GM19438 (cell line): ENCODE measurements around the gene NREP.
A peak's percentile ranks its signal among the peaks of the same experiment; 100 is the strongest.

ENCODE experiments used
- ATAC-seq: cut with Tn5 transposase; IDR thresholded peaks from one replicate; pipeline ENCODE4 v1.9.1; 2021; ENCODE audit warnings: low read depth; ENCODE audit not compliant: unreplicated experiment

NREP gene

GRCh38 chr5:111756581-111757354 lies at the start of gene NREP:
Gene NREP (minus strand): TSS chr5:111757194. CDS start chr5:111755772, 1,422 bp downstream.
- peak; percentile 13 for ATAC-seq

DNA sequence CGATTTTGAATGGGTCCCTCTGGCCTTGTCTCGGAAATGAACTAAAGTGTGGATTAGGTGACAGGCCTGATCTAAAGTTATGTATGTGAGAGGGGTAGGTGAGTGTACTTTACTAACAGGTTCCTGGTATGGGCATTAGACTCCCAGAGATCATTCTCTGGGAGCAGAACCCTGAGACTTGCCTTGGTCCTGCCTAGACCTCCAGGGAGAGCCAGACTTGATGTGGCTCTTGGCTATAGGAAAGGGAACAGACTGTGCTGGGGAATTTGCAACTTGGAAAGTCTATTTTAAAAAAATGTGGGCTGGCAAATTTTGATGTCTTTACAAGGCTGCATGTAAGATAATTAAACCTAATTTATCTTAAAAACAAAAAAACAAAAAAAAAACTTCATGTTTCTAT lies 49.8 kb upstream of the NREP start:
- no peak for ATAC-seq

DNA sequence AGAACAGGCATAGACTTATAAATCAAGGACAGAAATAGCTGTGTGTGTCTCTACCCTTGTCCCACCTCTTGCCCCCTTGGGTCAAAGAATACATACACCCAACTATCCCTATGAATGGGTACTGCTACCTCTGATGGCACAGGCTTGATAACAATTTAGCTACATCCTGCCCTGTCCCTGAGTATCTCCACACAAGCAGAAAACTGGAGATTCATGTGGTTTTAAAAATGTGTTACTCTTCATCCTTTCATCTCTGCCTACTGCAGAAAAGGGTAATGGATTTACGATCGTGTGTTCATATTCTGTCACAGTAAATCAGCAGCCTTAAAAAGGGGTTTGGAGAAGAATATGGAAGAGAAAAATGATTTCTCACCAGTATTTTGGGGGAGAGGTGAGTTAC lies 49.2 kb upstream of the NREP start:
- ATAC-seq, result no peak

- ATAC-seq, result no peak
Measured at GRCh38 chr5:111805071-111805470, 48.1 kb upstream of the NREP start.

DNA sequence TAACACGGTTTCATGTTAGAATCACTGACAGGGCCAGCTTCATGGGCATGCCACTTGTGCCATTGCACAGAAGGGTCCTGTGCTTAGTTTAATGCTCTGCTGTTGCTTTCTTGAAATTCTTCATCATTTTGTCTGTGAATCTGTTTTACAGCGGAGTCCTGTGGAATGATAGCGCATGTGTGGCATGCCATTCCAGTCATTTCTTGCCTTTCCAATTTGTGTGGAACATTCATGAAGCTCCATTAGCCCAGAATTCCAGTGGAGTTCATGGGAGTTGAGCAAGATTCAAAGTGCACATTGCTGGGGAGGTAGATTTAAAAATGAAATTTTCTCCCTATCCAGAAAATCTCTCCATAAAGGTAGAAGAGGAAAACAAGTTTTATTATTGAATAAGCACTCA lies 43.4 kb upstream of the NREP start:
- no peak for ATAC-seq

- ATAC-seq, result no peak
Measured at GRCh38 chr5:111795142-111795541, 38.1 kb upstream of the NREP start.

- ATAC-seq, result no peak
Measured at GRCh38 chr5:111792471-111793058, 35.6 kb upstream of the NREP start.

- no peak for ATAC-seq
Measured at GRCh38 chr5:111790295-111790694, 33.3 kb upstream of the NREP start.

GRCh38 chr5:111787006-111787405 lies 30.0 kb upstream of the NREP start:
- ATAC-seq, result no peak

DNA sequence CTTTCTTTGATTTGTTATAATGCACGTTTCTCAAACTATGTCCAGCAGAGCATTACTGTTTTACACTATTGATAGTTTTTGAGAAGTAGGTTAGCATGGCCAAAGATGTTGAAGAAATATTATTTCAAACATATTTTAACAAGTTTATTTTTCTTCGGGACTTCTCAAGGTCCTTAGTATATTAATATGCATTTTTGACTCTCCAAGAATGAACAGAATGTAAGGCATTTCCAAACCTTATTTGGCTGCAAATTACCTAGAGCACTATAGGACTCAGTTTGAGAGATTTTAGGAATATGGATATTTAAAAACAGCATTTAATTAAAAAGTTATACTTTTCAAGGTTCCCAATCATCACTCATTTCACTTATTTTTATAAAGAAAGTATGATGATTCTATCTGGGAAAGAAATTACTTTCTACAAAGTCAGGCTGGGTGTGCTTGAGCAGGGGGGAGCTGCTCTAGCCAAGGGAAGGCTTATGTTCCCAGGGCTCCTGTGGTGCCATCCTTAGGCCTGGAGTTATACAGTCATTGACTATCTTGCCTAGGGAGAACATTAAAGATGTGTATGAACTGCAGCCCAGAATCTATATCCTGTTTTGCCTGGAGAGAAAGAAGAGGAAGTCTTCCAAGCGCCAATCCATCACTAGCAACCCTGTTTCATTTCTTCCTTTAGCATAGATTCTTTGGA lies 27.6 kb upstream of the NREP start:
- no peak for ATAC-seq

- ATAC-seq, result no peak
Measured at GRCh38 chr5:111783537-111783936, 26.5 kb upstream of the NREP start.

DNA sequence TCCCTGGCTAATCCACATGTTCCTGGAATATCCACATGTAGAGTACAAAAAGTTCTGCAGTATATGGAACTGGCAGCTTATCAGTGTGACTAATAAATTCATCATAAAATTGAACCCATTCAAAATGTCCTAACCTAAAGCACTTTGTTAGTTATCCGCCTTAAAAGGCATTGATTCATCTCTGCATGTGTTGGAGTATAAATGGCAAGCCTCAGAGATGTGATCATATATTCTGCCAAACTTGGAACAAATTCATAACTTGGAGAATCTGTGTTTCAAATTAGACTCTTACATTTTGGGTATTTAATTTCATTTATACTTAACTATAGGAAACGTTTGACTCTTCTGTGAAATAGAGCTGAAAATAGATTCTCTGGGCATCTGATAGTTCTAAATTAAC lies 25.2 kb upstream of the NREP start:
- no peak for ATAC-seq

DNA sequence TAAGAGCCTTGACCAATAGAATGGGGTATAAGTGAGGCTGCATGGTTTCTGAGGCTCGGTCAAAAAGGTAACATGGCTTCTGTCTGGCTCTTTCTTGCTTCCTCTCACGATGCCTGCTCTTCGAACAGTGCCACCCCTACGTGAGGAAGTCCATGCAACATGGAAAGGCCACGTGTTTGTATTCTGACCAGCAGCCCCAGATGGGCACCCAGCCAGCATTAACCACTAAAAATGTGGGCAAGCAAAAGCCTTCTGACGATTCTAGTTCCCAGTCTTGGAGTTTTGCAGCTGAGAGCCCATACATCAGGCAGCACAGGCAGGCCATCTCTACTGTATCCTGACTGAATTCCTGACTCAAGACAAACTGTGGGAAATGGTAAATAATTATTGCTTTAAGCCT lies 24.2 kb upstream of the NREP start:
- no peak for ATAC-seq

GRCh38 chr5:111779922-111780292 lies 22.9 kb upstream of the NREP start:
- ATAC-seq, result no peak

DNA sequence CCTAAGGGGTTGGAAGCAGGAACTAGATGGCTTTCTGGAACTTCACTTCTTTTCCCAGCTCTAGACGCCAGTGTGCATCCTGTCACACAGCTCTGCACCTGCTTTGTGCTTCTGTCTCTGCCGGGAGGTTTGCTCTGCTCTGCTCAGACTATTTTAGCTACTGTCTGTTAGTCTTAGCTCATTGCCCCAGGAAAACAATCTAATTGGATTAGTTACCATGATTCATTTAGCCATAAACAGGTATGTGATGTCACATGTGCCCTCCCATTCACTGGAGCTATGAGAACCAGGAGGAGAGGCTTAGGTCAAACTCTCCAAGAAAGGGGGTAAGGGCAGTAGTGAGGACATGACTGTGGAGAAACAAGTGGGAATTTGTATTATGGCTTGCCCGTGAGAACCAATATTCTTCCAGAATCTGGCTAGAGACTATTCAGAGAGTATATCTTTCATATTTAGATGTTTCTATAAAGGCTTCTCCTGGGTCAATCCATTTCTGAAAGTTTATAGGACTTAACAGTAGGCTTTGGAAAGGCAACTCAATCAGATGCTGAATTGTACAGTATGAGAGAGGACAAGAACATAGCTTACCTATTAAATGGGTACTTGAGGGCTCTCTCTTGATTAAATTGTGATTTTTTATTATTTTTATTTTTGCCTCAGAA lies 22.4 kb upstream of the NREP start:
- no peak for ATAC-seq

DNA sequence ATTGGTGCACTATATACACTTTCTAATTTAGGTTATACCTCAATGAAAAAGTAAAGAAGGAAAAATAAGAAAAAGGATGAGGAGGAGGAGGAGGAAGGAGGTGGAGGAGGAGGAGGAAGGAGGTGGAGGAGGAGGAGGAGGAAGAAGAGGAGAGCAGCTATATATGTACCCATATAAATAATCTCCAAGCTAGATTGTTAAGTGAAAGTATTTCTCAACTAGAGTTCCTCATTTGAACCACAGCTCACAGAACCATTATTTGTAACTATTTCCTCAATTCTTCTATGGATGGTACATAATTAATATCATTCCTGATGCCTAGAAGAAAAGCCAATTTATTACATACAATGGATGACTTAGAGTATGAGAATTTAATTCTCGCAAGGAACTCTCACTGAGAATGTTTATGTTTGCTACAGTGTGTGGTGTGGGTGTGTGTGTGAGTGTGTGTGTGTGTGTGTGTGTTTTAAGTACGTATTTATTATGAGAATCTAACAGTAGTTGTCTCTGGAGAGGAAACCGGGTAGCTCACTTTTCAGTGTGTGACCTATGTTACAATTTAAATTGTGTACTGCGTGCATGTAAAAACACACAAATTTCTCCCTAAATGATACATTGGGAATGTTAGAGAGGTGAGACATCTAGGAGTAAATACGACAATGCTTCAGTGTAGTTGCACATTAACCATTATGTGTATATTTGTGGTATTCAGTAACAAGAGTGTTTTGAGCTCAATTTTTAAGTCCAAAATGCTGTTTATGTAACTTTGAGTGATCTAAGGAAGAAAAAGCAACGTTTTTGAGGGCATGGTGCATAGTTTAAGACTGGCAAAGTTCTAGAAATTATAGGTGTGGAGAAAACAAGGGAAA lies 20.2 kb upstream of the NREP start:
- no peak for ATAC-seq

DNA sequence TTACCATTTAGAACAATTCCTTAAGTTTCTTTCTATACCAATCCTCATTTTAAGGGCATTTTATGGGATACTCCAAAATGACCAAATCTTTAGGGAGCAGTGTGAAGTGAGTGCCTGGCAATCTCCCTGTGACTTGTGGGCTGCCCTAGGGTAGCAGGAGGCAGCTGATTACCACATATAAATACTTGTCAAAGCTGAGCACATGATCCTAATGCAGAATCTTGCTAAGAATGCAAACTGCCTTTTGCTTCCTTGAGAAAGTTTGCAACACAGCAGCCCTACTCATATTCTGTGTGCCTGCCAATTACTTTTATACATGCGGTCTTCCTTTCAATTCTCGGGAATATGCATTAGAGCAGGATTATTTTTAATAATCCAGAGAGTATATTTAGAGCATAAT lies 18.2 kb upstream of the NREP start:
- ATAC-seq, result no peak

- ATAC-seq, result peak; percentile 54
Measured at GRCh38 chr5:111774525-111774924, 17.5 kb upstream of the NREP start.

DNA sequence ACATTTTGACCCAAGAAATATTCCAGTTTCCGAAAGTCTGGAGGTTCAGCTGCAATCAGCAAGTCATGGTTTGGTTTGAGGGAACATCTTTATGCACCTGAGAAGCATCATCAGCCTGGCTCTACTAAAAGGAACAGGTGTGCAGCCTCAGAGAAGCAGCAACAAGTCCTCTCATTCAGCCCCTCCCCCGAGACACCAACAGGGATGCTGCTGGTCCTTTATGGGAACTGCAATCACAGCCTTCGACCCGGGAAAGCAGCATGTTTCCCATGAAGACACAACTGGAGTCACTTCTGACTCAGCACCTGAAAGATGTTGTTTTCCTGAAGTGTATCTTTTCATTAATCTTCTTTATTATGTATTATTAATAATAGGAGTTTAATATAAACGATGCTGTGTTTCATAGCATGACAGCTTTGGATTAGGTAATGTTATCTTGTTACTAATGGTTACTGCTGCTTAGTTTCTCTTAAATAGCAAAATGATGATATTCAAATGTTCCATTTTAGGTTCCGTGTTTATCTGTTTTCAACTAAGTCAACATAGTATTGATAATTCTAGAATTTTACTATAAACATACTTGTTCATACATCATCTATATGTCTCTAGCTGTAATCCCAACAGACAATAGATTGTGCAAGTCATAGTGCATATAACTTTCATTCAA lies 15.6 kb upstream of the NREP start:
- ATAC-seq, result no peak

DNA sequence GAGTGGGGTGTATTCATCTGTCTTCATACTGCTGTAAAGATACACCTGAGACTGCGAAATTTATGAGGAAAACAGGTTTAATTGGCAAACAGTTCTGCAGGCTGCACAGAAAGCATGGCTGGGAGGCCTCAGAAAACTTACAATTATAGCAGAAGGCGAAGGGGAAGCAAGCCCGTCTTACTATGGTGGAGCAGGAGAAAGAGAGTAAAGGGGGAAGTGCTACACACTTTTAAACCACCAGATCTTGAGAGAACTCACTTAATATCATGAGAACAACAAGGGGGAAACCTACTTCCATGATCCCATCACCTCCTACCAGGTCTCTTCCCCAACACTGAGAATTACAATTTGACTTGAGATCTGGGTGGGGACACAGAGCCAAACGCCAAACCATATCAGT lies 12.5 kb upstream of the NREP start:
- ATAC-seq, result no peak
